CD4-positive, alpha-beta T cell treated with Interferon gamma for 1 hour (primary cell): ENCODE data around the gene BLVRA.
"Not testable (repeated sequence)": the region's sequence is repeated elsewhere in the genome, so short reads cannot be mapped to it uniquely, and the experiment has no call there.

Experiments
- DNase-seq: peaks from one replicate; pipeline ENCODE4 v3.0.0-alpha.2; 2020

Gene BLVRA, protein sequence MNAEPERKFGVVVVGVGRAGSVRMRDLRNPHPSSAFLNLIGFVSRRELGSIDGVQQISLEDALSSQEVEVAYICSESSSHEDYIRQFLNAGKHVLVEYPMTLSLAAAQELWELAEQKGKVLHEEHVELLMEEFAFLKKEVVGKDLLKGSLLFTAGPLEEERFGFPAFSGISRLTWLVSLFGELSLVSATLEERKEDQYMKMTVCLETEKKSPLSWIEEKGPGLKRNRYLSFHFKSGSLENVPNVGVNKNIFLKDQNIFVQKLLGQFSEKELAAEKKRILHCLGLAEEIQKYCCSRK

DNA sequence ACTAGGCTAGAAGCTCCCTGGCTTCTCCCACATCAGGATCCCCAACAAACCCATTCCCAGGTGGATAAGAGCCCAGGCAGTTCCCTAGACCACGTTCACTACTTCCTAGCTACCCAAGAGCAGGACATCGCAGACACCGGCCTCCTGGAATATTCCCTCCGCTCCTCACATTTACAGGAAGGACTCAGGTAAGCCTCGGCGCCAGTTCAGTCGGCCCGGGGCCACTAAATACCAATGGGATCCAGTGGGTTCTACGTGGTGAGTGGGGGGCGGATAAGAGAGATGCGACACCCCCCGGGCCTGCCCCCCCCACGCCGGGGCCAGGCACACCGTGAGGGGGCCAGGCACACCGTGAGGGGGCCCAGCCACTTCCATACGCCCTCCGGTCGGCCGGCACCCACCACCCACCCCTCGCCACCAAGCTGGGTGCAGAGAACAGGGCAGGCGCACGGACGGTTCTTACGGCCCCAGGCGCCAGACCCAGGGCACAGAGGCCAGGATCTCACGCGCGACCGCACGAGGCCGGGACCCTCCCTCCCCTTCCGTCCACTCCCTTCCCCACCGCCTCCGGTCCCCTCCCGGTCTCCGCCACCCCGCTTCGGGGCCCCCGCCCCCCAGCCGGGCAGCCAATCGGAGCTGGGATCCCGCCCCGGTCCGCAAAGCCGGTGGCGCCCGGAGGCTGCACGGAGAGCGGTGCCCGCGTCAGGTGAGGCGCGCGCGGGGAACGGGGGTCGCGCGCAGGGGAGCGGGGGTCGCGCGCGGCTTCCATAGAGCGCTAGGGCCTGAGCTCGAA, at the start of gene BLVRA:
Gene BLVRA, plus strand, starts transcription at position 652 of the 793 bp plus-strand sequence. CDS start 12,479 bp downstream, outside the sequence.
- DNase-seq: peak; percentile 63

DNA sequence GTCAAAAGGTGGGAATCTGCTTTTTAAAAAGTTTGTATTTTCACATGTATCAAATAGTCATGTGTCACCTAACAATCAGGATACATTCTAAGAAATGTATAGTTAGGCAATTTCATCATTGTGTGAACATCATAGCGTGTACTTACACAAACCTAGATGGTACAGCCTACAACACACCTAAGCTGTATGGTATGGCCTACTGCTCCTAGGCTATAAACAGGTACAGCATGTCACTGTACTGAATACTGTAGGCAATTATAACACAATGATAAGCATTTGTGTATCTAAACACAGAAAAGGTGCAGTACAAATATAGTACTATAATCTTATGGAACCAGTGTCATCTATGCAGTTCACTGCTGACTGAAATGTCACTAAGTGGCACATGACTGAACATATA, 47.0 kb upstream of the BLVRA start:
- no peak for DNase-seq

DNA sequence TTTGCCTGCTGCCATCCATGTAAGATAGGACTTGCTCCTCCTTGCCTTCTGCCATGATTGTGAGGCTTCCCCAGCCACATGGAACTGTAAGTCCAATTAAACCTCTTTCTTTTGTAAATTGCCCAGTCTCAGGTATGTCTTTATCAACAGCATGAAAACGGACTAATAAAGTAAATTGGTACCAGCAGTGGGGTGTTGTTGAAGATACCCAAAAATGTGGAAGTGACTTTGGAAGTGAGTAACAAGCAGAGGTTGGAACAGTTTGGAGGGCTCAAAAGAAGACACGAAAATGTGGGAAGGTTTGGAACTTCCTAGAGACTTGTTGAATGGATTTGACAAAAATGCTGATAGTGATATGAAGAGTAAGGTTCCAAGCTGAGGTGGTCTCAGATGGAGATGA, 42.5 kb upstream of the BLVRA start:
- not testable (repeated sequence) for DNase-seq

DNA sequence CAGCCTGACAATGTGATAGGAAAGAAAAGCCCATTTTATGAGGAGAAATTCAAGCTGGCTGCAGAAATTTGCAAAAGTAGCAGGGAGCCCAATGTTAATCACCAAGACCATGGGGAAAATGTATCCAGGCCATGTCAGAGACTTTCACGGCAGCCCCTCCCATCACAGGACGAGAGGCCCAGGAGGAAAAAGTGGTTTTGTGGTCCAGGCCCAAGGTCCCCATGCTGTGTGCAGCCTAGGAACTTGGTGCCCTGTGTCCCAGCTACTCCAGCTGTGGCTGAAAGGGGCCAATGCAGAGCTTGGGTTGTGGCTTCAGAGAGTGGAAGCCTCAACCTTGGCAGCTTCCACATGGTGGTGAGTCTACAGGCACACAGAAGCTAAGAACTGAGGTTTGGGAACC, 41.9 kb upstream of the BLVRA start:
- no peak for DNase-seq

DNA sequence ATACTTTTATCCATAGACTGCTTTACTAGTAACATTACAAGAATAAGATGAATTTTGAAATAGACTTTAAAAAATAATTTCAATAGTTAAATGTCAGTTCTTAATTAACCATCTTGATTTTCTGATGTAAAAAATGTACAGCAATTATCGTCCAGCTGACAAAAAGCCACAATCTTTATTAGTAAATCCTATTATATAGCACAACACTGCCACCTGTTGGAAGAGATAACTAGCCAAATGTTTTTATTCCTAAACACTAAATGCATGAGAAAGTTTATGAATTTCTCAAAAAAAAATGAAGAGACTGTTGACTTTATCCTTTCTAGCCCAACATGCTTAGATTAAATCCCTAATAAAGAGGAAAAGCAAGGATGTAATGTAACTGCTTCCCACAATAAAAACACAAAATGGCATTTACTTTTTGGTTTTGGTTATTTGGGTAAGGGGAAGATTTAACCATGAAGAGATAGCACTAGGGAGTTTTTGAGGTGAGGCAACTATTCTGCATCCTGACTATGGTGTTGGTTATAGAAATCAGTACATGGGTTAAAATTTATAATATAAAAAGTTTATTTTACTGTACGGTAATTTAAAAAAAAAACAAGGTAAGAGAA, 37.2 kb upstream of the BLVRA start:
- no peak for DNase-seq

DNA sequence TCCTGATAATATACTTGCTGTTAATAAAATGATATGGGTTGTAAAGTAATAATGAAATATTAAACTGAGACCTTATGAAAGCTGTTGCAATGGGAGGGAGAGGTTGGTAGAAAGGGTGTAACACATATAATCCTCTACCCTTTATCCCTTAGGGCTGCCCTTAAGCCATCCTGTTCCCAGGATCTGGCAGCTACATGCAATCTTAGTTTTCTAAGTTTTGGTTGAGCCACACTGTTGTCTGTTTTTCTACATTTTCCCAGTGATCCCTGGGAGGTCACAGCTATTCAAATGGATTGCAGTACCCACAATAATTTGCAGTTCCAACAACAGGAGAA, 35.5 kb upstream of the BLVRA start:
- no peak for DNase-seq

DNA sequence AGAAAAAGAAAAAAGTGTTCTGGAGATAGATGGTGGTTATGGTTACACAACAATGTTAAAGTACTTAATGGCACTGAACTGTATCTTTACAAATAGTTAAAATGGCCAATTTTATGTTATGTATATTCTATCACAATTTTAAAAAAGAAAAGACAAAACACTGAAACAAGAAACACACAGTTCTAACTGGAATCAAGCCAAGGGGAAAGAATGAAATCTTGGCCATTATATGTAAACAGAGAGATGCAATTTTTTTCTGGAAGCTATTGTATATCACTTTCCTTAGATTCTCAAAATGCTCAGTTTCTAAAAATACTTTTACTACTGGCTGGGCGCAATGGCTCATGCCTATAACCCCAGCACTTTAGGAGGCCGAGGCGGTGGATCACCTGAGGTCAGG, 33.2 kb upstream of the BLVRA start:
- DNase-seq: no peak

DNA sequence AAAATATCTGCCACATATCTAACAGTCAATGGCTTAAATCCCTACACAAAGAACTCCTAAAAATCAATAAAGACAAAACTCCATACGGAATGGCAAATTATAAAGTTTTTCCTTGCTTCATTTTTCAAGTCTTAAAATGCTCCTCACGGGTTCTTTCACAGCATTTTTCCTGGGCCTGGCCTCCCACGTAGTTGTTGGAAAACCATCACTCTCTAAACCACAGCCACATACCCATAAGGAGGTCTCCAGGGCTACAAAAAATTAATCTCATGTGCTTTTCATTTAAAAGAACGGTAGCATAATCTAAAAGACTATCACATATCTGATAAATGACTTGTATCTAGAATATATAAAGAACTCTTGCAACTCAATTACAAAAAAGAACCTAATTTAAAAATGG, 32.0 kb upstream of the BLVRA start:
- DNase-seq: no peak

DNA sequence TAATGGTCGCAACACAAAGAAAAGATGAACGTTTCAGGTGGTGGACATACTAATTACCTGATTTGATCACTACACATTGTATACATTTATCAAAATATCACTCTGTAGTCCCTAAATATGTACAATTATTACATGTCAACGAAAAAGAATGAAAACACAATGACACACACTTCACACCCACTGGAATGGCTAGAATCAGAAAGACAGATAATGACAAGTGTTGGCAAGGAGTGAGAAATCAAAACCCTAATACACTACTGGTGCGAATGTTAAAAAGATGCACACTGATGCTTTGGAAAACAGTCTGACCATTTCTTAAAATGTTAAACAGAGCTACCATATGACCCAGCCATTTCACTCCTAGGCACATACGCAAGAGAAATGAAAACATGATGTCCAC, 31.5 kb upstream of the BLVRA start:
- no peak for DNase-seq

DNA sequence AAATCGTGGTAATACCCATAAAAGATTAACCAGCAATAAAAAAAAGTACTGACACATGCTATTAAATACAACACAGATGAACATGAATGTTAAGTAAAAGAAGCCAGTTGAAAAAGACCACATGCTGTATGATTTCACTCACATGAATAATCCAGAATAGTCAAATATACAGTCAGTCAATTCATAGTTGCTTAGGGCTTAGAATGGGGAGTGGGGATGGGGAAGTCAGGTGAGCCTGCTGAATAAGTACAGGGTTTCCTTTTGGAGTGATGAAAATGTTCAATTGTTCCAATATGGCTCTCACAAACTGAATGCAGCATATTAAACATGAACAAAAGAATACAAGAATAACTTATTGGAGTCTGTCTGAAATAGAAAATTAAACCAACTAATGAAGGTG, 31.0 kb upstream of the BLVRA start:
- no peak for DNase-seq

DNA sequence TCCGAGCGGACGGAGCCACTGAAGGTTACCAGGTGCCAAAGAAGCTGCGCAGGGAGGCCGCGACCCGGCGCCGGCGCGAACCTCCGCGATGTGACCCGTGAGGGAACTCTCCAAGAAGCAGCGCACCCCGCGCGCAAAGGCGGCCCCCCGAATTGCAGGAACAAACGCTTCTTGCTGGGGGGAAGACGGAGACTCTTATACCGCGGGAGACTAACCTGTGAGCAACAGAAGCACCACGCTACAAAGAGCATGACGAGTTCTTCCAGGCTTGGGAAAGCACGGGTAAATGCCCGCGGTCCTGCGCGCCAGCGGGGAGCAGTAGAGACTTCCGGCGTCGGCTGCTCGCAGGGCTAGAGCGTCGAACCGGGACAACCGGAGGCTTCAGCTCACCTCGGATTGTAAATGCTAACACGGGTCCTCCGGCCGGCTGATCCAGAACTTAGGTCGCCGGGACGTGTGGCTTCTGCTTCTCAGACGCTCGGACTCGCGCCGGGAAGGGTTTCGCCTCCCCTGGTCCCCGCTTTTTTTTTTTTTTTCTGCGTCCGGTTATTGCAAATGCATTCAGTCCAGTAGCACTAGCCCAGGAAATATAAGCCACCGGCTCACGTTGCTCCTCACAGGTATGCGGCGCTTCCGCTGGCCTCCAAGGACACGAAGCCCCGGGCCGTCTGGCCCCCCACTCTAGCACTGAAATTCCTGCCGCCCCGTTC, 29.1 kb upstream of the BLVRA start, which contains the start of gene COA1:
Gene COA1, minus strand, starts transcription at position 310 of the 710 bp plus-strand sequence. CDS start 80,909 bp downstream, outside the sequence.
- peak; percentile 82 for DNase-seq

DNA sequence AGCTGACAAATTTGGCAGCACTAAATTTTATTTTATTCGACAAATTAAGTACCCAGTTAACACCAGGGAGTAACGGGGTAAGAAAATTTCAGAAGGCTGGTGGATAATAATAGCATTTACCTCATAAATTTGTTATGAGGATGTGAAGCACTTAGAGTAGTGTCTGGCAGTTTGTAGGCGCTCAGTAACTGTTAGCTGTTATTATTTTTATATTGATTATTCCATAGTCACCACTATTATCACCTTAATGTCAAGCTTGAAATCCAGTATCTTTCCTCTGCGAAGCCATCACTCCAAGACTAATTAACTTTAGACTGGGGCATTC, 28.6 kb upstream of the BLVRA start:
- no peak for DNase-seq

DNA sequence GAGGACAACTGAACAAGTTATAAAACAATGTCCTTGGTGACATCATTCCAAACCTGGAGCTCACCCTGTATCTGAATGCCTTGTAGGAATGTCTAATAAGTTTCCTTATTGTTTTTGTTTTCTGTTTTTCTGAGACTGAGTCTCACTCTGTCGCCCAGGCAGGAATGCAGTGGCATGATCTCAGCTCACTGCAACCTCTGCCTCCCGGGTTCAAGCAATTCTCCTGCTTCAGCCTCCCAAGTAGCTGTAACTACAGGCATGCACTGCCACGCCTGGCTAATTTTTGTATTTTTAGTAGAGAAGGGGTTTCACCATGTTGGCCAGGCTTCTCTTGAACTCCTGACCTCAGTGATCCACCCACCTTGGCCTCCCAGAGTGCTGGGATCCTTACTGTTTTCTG, 27.0 kb upstream of the BLVRA start:
- not testable (repeated sequence) for DNase-seq

DNA sequence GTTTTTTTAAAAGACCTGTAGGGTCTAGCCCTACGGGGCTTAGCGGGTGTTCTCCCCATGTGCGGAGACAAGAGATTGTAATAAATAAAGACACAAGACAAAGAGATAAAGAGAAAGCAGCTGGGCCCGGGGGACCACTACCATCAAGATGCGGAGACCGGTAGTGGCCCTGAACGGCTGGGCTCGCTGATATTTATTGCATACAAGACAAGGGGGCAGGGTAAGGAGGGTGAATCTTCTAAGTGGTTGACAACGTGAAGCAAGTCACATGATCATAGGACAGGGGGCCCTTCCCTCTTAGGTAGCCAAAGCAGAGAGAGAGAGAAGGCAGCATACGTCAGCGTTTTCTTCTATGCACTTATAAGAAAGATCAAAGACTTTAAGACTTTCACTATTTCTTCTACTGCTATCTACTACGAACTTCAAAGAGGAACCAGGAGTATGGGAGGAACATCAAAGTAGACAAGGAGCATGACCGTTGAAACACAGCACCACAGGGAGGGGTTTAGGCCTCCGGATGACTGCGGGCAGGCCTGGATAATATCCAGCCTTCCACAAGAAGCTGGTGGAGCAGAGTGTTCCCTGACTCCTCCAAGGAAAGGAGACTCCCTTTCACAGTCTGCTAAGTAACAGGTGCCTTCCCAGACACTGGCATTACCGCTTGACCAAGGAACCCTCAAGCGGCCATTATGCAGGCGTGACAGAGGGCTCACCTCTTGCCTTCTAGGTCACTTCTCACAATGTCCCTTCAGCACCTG, 23.7 kb upstream of the BLVRA start:
- DNase-seq: not testable (repeated sequence)

DNA sequence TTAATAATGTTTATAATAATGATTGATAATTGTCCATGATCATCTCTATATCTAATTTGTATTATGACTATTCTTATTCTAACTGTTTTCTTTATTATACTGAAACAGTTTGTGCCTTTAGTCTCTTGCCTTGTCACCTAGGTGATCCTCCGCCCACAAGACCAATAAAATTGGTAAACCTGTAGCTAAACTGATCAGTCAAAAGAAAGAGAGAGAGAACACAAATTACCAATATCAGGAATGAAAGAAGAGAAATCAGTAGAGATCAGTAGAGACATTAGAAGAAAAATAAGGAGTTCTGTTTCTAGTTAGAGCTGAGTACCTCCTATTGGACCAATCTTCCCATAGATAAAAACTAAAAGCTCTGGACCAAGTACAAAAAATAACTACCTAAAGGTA, 23.1 kb upstream of the BLVRA start:
- DNase-seq: no peak

DNA sequence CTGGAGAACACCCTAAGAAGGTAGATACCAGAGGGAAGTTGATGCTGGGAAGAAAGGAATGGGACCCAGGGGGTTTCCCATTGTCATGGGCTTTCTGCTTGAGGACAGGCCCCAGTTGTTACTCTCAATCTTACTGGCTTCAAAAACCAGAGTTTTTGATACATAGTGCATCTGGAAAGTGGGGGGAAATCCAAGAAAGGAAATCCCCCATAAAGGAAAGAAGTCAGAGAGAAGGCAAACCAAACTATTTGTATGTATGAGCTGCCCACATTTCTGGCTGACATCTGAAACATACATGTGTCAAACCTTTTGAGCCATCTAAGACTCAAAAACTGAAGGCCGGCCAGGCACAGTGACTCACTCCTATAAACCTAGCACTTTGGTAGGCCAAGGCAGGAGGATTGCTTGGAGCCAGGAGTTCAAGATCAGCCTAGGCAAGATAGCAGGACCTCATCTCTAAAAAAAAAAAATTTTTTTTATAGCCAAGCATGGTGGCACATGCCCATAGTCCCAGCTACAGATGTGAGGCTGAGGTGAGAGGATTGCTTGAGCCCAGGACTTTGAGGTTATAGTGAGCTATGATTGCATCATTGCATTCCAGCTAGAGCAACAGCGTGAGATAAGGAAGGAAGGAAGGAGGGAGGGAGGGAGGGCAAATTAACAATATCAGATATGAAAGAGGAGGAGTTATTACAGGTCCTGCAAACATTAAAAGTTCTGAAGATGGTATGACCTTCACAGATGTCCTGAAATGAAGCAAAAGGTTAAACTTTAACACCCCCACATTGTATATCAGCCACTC, 22.5 kb upstream of the BLVRA start:
- no peak for DNase-seq

DNA sequence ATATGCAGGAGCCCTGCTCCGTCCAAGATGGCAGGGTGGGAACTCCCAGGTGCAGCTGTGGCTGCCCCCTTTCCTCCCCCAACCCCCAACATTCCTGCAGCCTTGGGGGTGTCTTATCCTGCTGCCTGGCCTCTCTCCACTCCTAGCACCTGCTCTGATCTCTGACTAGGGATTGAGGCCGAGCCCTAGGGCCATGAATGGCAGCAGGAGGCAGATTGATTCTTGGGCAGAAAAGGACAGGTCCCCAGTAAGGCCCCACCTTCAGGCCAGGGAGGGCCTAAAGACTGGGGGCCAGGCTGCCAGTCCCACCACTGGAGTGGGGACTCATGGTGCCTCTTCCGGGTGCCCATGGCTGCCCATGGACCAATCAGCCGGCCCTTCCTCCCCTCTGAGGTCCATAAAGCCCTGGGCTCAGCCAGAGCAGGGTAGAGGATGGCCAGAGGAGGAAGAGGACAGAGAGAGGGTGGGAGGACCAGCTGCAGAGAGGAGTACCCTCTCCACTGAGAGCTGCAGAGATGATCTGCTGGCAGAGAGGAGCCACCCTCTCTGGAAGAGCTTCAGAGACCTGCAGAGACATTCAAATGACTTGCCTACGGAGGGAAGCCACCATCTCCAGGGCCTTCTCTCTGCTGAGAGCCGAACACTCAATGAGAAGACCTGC, 20.9 kb upstream of the BLVRA start:
- no peak for DNase-seq

DNA sequence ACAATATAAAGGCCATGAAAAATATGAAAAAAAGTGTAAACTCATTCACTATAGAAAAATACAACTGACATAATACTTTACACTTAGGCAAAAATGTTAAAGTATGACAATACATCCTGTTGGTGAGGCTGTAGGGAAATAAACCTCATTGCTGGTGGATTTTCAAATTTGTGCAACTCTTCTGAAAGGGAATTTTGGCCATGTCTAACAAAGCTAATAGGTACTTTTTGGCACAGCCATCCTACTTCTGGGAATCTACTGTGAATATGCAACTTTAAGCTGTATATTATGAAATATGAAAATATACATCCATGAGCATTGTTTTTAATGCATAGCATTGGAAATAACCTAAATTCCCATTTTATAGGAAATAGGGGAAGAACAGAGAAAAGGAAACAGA, 15.8 kb upstream of the BLVRA start:
- no peak for DNase-seq

DNA sequence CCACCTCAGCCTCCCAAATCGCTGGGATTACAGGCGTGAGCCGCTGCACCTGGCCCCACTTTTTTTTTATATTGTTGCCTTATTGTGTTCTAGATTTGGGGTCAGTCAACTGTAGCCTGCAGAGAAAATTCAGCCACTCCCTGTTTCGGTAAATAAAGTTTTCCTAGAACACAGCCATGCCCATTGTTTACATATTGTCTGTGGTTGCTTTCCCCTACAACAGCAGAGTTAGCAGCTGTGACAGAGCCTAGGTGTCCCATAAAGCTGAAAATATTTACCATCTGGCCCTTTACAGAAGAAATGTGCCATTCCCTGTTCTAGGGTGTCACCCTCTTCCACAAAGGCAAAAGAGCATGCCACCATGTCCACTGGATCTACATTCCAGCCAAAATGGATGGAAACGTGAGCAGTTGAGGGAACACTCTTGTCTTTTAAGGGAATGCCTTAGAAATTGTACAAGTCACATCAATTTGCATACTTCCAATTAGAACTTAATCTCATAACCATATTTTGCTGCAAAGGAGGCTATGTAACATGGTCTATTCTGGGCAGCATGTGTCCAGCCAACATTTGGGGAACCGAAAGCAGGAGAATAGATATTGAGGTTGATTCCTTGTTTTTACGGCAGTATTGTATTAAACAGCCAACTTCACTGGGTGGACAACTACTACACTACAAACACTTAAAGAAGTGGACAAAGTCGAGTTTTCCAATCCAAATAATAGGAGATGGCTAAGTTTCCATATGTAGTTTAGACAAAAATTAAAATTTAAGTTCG, 11.0 kb upstream of the BLVRA start:
- DNase-seq: no peak

DNA sequence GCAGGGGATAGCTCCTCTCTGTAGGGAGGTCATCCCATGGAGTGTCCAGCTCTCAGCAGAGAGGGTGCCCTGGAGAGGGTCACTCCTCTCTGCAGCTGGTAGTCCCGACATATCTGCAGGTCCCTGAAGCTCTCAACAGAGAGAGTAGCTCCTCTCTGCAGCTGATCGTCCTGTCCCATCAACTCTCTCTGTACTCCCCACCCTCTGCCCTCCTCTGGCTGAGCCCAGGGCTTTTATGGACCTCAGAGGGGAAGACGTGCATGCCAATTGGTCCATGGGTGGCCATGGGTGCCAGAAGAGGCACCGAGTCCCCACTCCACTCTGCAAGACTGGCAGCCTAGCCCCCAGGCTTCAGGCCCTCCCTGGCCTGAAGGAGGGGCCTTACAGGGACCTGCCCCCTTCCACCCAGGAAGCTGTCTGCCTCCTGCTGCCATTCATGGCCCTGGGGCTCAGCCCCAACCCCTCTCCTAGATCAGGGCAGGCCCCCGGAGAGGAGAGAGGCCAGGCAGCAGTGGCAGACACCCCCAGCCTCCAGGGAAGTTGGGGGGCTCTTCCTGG, 9.0 kb upstream of the BLVRA start:
- no peak for DNase-seq
